HepG2 (cell line): ENCODE results near the gene VPS25. TPM values are rescaled to one million over a fixed set of nuclear protein-coding genes. Genes with fewer than 3 reads are reported as not detected.
A peak's percentile ranks its signal among the peaks of the same experiment; 100 is the strongest.

Source experiments
- ATF7-NPFF ChIP-seq: sonication (generic); formaldehyde crosslinking; IDR thresholded peaks from 2 replicates; pipeline ENCODE4 v1.8.1; 2023; ENCODE audit warnings: mild to moderate bottlenecking, low read depth, missing genetic modification reagents, moderate library complexity
- CC2D1A ChIP-seq: sonication (generic); formaldehyde crosslinking; IDR thresholded peaks from 2 replicates; pipeline ENCODE4 v1.8.1; 2023; ENCODE audit warnings: mild to moderate bottlenecking, missing genetic modification reagents
- CENPT ChIP-seq: sonication (generic); formaldehyde crosslinking; IDR thresholded peaks from 2 replicates; pipeline ENCODE4 v1.8.0; 2022; ENCODE audit warnings: low read depth, mild to moderate bottlenecking, moderate library complexity, missing genetic modification reagents
- HMGA1 ChIP-seq: sonication (generic); formaldehyde crosslinking; conservative IDR thresholded peaks from 2 replicates; pipeline ENCODE4 v1.4.0; 2020; ENCODE audit warnings: missing genetic modification reagents
- PCBP2 ChIP-seq: fragments of 200-400 bp; formaldehyde crosslinking; optimal IDR thresholded peaks from 2 replicates; pipeline ENCODE3; 2018; ENCODE audit warnings: low read length, low read depth; ENCODE audit not compliant: poor library complexity, severe bottlenecking
- POGZ ChIP-seq: sonication (generic); formaldehyde crosslinking; IDR thresholded peaks from 2 replicates; pipeline ENCODE4 v1.4.0; 2020; ENCODE audit warnings: mild to moderate bottlenecking, missing genetic modification reagents
- SMARCE1 ChIP-seq: fragments of 450-650 bp; IDR thresholded peaks from 2 replicates; pipeline ENCODE4 v1.6.1; 2017; ENCODE audit warnings: borderline replicate concordance
- SP2 ChIP-seq: sonication (generic); formaldehyde crosslinking; IDR thresholded peaks from 2 replicates; pipeline ENCODE4 v1.5.1; 2020; ENCODE audit warnings: mild to moderate bottlenecking, missing genetic modification reagents
- ZNF430 ChIP-seq: sonication (generic); formaldehyde crosslinking; IDR thresholded peaks from 2 replicates; pipeline ENCODE4 v1.9.0; 2021; ENCODE audit warnings: mild to moderate bottlenecking, missing genetic modification reagents
- ZNF501 ChIP-seq: sonication (generic); formaldehyde crosslinking; IDR thresholded peaks from 2 replicates; pipeline ENCODE4 v1.5.1; 2020; ENCODE audit warnings: mild to moderate bottlenecking, moderate library complexity, missing genetic modification reagents
- ZNF589 ChIP-seq: sonication (generic); formaldehyde crosslinking; conservative IDR thresholded peaks from 2 replicates; pipeline ENCODE4 v1.8.0; 2022; ENCODE audit warnings: mild to moderate bottlenecking, moderate library complexity, missing genetic modification reagents
- polyA plus RNA-seq, 8 experiments: library from polyadenylated mRNA; depleted of rRNA in 3 of 8; stranded (reverse) in 7 of 8; unstranded in 1 of 8; fragments of >200 nt; fragmentation: Illumina TruSeq in 4 of 8; extraction: Trizol in 4 of 8; gene quantifications; 2 replicates each; pipeline versions ENCODE4 v1.2.1 to v1.2.3, GENCODE V29; 2011 to 2016; ENCODE audit warnings: low read depth in 4 of 8, missing spikeins in 1 of 8, mixed read lengths in 1 of 8; ENCODE audit not compliant: insufficient read depth in 1 of 8
- total RNA-seq, 5 experiments: library from RNA; depleted of rRNA; stranded (reverse); fragments of >200 nt; fragmentation: Illumina TruSeq; extraction: Trizol; gene quantifications; 2 replicates each; pipeline ENCODE4 v1.2.3, GENCODE V29; 2016; ENCODE audit warnings: low read depth in 1 of 5
- TF ChIP-seq, protein P1 (sequence below): sonication (generic); formaldehyde crosslinking; IDR thresholded peaks from 2 replicates; pipeline ENCODE4 v1.9.0; 2021; ENCODE audit warnings: missing genetic modification reagents, borderline replicate concordance
- TF ChIP-seq, protein P2 (sequence below): sonication (generic); formaldehyde crosslinking; IDR thresholded peaks from 2 replicates; pipeline ENCODE4 v1.4.0; 2020; ENCODE audit warnings: missing genetic modification reagents, borderline replicate concordance
- TF ChIP-seq, protein P3 (sequence below): sonication (generic); formaldehyde crosslinking; IDR thresholded peaks from 2 replicates; pipeline ENCODE4 v1.4.0; 2020; ENCODE audit warnings: missing genetic modification reagents, mild to moderate bottlenecking, borderline replicate concordance
- TF ChIP-seq, protein P4 (sequence below): sonication (generic); formaldehyde crosslinking; IDR thresholded peaks from 2 replicates; pipeline ENCODE4 v1.4.0; 2020; ENCODE audit warnings: missing genetic modification reagents; ENCODE audit errors: not compliant biosample characterization
- TF ChIP-seq, protein P5 (sequence below): sonication (generic); formaldehyde crosslinking; IDR thresholded peaks from 2 replicates; pipeline ENCODE4 v1.5.0; 2020; ENCODE audit warnings: missing genetic modification reagents, mild to moderate bottlenecking, borderline replicate concordance

The VPS25 gene
- total and polyA plus RNA-seq, 2 of the 13 experiments (the other 11 are each of a cell fraction or from before 2014, with no cell fraction given): 161 to 249 TPM

DNA sequence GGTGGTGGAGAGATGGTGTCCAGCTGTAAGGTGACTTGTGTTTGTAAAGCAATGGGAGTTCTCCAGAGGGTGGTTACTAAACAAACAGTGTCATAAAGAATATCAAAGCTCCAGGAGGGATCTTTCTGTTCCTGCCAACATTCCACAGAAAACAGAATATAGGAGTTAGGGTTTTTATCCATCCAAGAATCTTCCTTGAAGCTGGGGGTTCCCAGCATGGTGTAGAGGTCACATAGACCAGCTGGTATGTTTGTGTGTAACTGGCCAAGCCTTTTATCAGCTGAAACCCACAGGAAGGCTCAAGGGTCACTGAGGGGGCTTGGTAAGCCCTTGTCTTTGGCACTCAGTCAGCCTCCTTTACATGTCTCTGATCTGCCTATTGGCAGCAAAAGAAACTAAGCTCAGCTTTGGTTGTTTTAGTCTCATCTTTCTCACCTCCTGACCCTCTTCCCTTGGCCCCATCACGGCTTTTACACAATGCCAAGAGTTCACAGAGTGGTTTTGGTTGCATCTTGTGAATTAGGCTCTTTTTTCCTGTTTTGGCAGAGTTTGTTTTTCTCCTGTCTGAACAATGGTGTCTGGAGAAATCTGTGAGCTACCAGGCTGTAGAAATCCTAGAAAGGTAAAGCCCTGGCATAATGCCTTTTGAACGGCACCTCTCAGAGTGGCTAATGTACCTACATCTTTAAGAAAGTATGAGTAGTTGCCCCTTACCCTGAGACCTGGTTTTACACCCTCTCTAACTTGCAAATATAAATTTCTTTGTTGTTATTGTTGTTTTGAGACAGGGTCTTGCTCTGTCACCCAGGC lies 30.0 kb downstream of the VPS25 start (continued):
- TF ChIP-seq, protein P1, sequence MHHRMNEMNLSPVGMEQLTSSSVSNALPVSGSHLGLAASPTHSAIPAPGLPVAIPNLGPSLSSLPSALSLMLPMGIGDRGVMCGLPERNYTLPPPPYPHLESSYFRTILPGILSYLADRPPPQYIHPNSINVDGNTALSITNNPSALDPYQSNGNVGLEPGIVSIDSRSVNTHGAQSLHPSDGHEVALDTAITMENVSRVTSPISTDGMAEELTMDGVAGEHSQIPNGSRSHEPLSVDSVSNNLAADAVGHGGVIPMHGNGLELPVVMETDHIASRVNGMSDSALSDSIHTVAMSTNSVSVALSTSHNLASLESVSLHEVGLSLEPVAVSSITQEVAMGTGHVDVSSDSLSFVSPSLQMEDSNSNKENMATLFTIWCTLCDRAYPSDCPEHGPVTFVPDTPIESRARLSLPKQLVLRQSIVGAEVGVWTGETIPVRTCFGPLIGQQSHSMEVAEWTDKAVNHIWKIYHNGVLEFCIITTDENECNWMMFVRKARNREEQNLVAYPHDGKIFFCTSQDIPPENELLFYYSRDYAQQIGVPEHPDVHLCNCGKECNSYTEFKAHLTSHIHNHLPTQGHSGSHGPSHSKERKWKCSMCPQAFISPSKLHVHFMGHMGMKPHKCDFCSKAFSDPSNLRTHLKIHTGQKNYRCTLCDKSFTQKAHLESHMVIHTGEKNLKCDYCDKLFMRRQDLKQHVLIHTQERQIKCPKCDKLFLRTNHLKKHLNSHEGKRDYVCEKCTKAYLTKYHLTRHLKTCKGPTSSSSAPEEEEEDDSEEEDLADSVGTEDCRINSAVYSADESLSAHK (CRISPR knock-in tag): no peak
- TF ChIP-seq, protein P2, sequence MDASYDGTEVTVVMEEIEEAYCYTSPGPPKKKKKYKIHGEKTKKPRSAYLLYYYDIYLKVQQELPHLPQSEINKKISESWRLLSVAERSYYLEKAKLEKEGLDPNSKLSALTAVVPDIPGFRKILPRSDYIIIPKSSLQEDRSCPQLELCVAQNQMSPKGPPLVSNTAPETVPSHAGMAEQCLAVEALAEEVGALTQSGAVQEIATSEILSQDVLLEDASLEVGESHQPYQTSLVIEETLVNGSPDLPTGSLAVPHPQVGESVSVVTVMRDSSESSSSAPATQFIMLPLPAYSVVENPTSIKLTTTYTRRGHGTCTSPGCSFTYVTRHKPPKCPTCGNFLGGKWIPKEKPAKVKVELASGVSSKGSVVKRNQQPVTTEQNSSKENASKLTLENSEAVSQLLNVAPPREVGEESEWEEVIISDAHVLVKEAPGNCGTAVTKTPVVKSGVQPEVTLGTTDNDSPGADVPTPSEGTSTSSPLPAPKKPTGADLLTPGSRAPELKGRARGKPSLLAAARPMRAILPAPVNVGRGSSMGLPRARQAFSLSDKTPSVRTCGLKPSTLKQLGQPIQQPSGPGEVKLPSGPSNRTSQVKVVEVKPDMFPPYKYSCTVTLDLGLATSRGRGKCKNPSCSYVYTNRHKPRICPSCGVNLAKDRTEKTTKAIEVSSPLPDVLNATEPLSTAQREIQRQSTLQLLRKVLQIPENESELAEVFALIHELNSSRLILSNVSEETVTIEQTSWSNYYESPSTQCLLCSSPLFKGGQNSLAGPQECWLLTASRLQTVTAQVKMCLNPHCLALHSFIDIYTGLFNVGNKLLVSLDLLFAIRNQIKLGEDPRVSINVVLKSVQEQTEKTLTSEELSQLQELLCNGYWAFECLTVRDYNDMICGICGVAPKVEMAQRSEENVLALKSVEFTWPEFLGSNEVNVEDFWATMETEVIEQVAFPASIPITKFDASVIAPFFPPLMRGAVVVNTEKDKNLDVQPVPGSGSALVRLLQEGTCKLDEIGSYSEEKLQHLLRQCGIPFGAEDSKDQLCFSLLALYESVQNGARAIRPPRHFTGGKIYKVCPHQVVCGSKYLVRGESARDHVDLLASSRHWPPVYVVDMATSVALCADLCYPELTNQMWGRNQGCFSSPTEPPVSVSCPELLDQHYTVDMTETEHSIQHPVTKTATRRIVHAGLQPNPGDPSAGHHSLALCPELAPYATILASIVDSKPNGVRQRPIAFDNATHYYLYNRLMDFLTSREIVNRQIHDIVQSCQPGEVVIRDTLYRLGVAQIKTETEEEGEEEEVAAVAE (CRISPR knock-in tag): no peak
- TF ChIP-seq PCBP2 (no peak), CENPT (CRISPR knock-in tag) (no peak), ZNF430 (CRISPR knock-in tag) (peak; percentile 56; the same call in 1 of the 2 replicates), CC2D1A (CRISPR knock-in tag) (no peak), SMARCE1 (no peak), ZNF501 (CRISPR knock-in tag) (0 out of 2 replicates have a peak, but pooled peaks have one; percentile 29), ZNF589 (CRISPR knock-in tag) (no peak), SP2 (CRISPR knock-in tag) (no peak), ATF7-NPFF (no peak), HMGA1 (CRISPR knock-in tag) (no peak), POGZ (peak; percentile 37; the same call in 1 of the 2 replicates)
- TF ChIP-seq, protein P3, sequence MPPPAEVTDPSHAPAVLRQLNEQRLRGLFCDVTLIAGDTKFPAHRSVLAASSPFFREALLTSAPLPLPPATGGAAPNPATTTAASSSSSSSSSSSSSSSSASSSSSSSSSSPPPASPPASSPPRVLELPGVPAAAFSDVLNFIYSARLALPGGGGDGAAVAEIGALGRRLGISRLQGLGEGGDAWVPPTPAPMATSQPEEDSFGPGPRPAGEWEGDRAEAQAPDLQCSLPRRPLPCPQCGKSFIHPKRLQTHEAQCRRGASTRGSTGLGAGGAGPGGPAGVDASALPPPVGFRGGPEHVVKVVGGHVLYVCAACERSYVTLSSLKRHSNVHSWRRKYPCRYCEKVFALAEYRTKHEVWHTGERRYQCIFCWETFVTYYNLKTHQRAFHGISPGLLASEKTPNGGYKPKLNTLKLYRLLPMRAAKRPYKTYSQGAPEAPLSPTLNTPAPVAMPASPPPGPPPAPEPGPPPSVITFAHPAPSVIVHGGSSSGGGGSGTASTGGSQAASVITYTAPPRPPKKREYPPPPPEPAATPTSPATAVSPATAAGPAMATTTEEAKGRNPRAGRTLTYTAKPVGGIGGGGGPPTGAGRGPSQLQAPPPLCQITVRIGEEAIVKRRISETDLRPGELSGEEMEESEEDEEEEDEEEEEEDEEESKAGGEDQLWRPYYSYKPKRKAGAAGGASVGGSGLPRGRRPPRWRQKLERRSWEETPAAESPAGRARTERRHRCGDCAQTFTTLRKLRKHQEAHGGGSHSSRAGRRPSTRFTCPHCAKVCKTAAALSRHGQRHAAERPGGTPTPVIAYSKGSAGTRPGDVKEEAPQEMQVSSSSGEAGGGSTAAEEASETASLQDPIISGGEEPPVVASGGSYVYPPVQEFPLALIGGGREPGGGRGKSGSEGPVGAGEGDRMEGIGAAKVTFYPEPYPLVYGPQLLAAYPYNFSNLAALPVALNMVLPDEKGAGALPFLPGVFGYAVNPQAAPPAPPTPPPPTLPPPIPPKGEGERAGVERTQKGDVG (CRISPR knock-in tag): no peak
- TF ChIP-seq, protein P4, sequence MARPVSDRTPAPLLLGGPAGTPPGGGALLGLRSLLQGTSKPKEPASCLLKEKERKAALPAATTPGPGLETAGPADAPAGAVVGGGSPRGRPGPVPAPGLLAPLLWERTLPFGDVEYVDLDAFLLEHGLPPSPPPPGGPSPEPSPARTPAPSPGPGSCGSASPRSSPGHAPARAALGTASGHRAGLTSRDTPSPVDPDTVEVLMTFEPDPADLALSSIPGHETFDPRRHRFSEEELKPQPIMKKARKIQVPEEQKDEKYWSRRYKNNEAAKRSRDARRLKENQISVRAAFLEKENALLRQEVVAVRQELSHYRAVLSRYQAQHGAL (CRISPR knock-in tag): no peak
- TF ChIP-seq, protein P5, sequence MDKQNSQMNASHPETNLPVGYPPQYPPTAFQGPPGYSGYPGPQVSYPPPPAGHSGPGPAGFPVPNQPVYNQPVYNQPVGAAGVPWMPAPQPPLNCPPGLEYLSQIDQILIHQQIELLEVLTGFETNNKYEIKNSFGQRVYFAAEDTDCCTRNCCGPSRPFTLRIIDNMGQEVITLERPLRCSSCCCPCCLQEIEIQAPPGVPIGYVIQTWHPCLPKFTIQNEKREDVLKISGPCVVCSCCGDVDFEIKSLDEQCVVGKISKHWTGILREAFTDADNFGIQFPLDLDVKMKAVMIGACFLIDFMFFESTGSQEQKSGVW (CRISPR knock-in tag): no peak
